Gastroesophageal sphincter (tissue), 4 donors: ENCODE measurements around the gene GNAO1. TPM values are rescaled to one million over a fixed set of nuclear protein-coding genes. Genes with fewer than 3 reads are reported as not detected.

Source experiments
- ATAC-seq: fragments of 150-250 bp; one replicate; pipeline ENCODE4 v1.9.1; 2016; ENCODE audit warnings: mild to moderate bottlenecking, moderate library complexity
- H3K27ac ChIP-seq, 4 donors: fragments of 200-600 bp; sonication (generic) in 3 of 4; 1 replicate in 3 of 4; 2 replicates in 1 of 4; pipeline ENCODE4 v1.5.1; 2016 to 2019
- H3K27me3 ChIP-seq: fragments of 200-600 bp; sonication (generic); one replicate; pipeline ENCODE4 v1.5.1; 2019
- H3K36me3 ChIP-seq, 2 donors: fragments of 200-600 bp; sonication (generic); one replicate each; pipeline ENCODE4 v1.5.1; 2019; ENCODE audit warnings: control low read depth in 1 of 2
- H3K4me1 ChIP-seq, 3 donors: fragments of 200-600 bp; sonication (generic); 1 replicate in 2 of 3; 2 replicates in 1 of 3; pipeline ENCODE4 v1.5.1; 2016 to 2019; ENCODE audit warnings: control low read depth in 2 of 3
- H3K4me3 ChIP-seq, 2 donors: fragments of 200-600 bp; sonication (generic); one replicate each; pipeline ENCODE4 v1.5.1; 2019; ENCODE audit warnings: mild to moderate bottlenecking in 1 of 2, moderate library complexity in 1 of 2
- H3K9me3 ChIP-seq, 3 donors: fragments of 200-600 bp; sonication (generic); one replicate each; pipeline ENCODE4 v1.5.1; 2017 to 2019; ENCODE audit warnings: control low read depth in 2 of 3
- CTCF ChIP-seq, 4 experiments: fragments of 200-600 bp in 2 of 4; fragments of 450-650 bp in 2 of 4; sonication (generic) in 1 of 4; IDR thresholded peaks; one replicate each; pipeline ENCODE4 v1.5.1; 2017 to 2019; ENCODE audit warnings: antibody characterized with exemption in 4 of 4, mild to moderate bottlenecking in 2 of 4, moderate library complexity in 2 of 4
- EP300 ChIP-seq: sonication (generic); formaldehyde crosslinking; IDR thresholded peaks from one replicate; pipeline ENCODE4 v1.6.1; 2017; ENCODE audit warnings: antibody characterized with exemption, mild to moderate bottlenecking
- POLR2A ChIP-seq, 2 donors: fragments of 450-650 bp; IDR thresholded peaks; one replicate each; pipeline ENCODE4 v1.6.1; 2017; ENCODE audit warnings: antibody characterized with exemption in 2 of 2, mild to moderate bottlenecking in 2 of 2, moderate library complexity in 1 of 2
- POLR2AphosphoS5 ChIP-seq: sonication (generic); formaldehyde crosslinking; IDR thresholded peaks from one replicate; pipeline ENCODE4 v1.6.1; 2017; ENCODE audit warnings: antibody characterized with exemption
- WGBS, 2 donors: methylation state at CpG; one replicate each; pipeline ENCODE4 v1.1.5; 2018; ENCODE audit warnings: low coverage in 1 of 2; 5-methylcytosine and 5-hydroxymethylcytosine counted together
- total RNA-seq, 4 donors: library from RNA; depleted of rRNA; stranded (reverse); fragments of >200 nt; gene quantifications; one replicate each; pipeline ENCODE4 v1.1.0, GENCODE V29; 2016

Gene GNAO1
- total RNA-seq, 4 donors from 2014 or later, result 3.4 to 21.0 (median 11.0) TPM

GRCh38 chr16:56336071-56336688 lies 144.9 kb downstream of the GNAO1 start:
- no peak overlapping the region for H3K27ac ChIP-seq
- no peak for ATAC-seq
- 80% methylated on average over 2 of the region's 8 CpGs; no CpG with 5 or more reads in 1 of the 2 donors for WGBS, 2 donors
- no peaks in the 10 kb centered on the region for H3K9me3 ChIP-seq
- H3K27me3 ChIP-seq, result no peaks in the 10 kb centered on the region
- H3K36me3 ChIP-seq, result peaks cover 0 to 38% of the 10 kb centered on the region in 2 donors
- TF ChIP-seq POLR2A (IDR thresholded peaks at IDR 0.05) (no peak), EP300 (no peak), CTCF (IDR thresholded peaks at IDR 0.05) (no peak)
- no peak overlapping the region for H3K4me3 ChIP-seq
- no peaks in the 10 kb centered on the region for H3K4me1 ChIP-seq

GRCh38 chr16:56336711-56337110 lies 145.4 kb downstream of the GNAO1 start:
- no peak overlapping the region for H3K27ac ChIP-seq
- H3K36me3 ChIP-seq, result peaks cover 0 to 43% of the 10 kb centered on the region in 2 donors
- no peaks in the 10 kb centered on the region for H3K27me3 ChIP-seq
- H3K4me3 ChIP-seq, result no peak overlapping the region
- no peak for TF ChIP-seq CTCF (IDR thresholded peaks at IDR 0.05)
- no peak for TF ChIP-seq POLR2A (IDR thresholded peaks at IDR 0.05)
- no peak for TF ChIP-seq EP300
- no peak for TF ChIP-seq POLR2AphosphoS5
- no peak for ATAC-seq
- H3K9me3 ChIP-seq, result no peaks in the 10 kb centered on the region
- WGBS, 2 donors, result no CpG with 5 or more reads among the region's 21 CpGs
- H3K4me1 ChIP-seq, result no peaks in the 10 kb centered on the region

- Histone ChIP-seq H3K27me3 (no peaks in the 10 kb centered on the region), H3K4me3 (no peak overlapping the region), H3K4me1 (no peaks in the 10 kb centered on the region), H3K36me3 (peaks cover 0 to 47% of the 10 kb centered on the region in 2 donors), H3K9me3 (no peaks in the 10 kb centered on the region), H3K27ac (no peak overlapping the region)
- no peak for TF ChIP-seq POLR2AphosphoS5
- no peak for TF ChIP-seq CTCF (IDR thresholded peaks at IDR 0.05)
- no peak for TF ChIP-seq EP300
- no peak for TF ChIP-seq POLR2A (IDR thresholded peaks at IDR 0.05)
- WGBS, 2 donors, result 81 to 100% methylated on average over 2 to 7 of the region's 11 CpGs
- ATAC-seq, result no peak
Observed at GRCh38 chr16:56337131-56337857, 146.0 kb downstream of the GNAO1 start.

GRCh38 chr16:56337858-56338325 lies 146.6 kb downstream of the GNAO1 start:
- TF ChIP-seq POLR2A (IDR thresholded peaks at IDR 0.05), result no peak
- Histone ChIP-seq H3K27me3 (no peaks in the 10 kb centered on the region), H3K27ac (no peak overlapping the region), H3K4me1 (no peaks in the 10 kb centered on the region), H3K9me3 (no peaks in the 10 kb centered on the region), H3K36me3 (peaks cover 0 to 48% of the 10 kb centered on the region in 2 donors), H3K4me3 (no peak overlapping the region)
- 100% methylated on average over 3 of the region's 11 CpGs; no CpG with 5 or more reads in 1 of the 2 donors for WGBS, 2 donors
- ATAC-seq, result no peak

GRCh38 chr16:56338566-56339318 lies 147.5 kb downstream of the GNAO1 start:
- Histone ChIP-seq H3K4me3 (no peak overlapping the region), H3K27ac (no peak overlapping the region), H3K36me3 (peaks cover 0 to 51% of the 10 kb centered on the region in 2 donors), H3K9me3 (no peaks in the 10 kb centered on the region), H3K27me3 (no peaks in the 10 kb centered on the region), H3K4me1 (no peaks in the 10 kb centered on the region)
- no peak for TF ChIP-seq CTCF (IDR thresholded peaks at IDR 0.05)
- TF ChIP-seq EP300, result no peak
- no peak for TF ChIP-seq POLR2AphosphoS5
- TF ChIP-seq POLR2A (IDR thresholded peaks at IDR 0.05), result no peak
- WGBS, 2 donors, result no CpG with 5 or more reads among the region's 17 CpGs
- no peak for ATAC-seq
